Tibial artery (tissue), 4 donors: Measurements from ENCODE around the gene TLR9.

ENCODE experiments used
- DNase-seq, 2 donors: peaks; one replicate each; pipeline ENCODE4 v3.0.0-alpha.2; 2019
- H3K27ac ChIP-seq, 2 donors: fragments of 200-600 bp; sonication (generic) in 1 of 2; 1 replicate in 1 of 2; 2 replicates in 1 of 2; pipeline ENCODE4 v1.5.1; 2018 to 2019; ENCODE audit warnings: mild to moderate bottlenecking in 1 of 2
- H3K27me3 ChIP-seq, 2 donors: fragments of 200-600 bp; sonication (generic) in 1 of 2; one replicate each; pipeline versions ENCODE4 v1.5.1 to v1.6.0; 2016 to 2019
- H3K36me3 ChIP-seq, 3 donors: fragments of 200-600 bp; sonication (generic) in 2 of 3; one replicate each; pipeline ENCODE4 v1.5.1; 2016 to 2019; ENCODE audit warnings: mild to moderate bottlenecking in 2 of 3
- H3K4me1 ChIP-seq, 4 donors: fragments of 200-600 bp; sonication (generic) in 2 of 4; 1 replicate in 3 of 4; 2 replicates in 1 of 4; pipeline ENCODE4 v1.5.1; 2016 to 2019
- H3K4me3 ChIP-seq, 2 donors: fragments of 200-600 bp; sonication (generic) in 1 of 2; 1 replicate in 1 of 2; 2 replicates in 1 of 2; pipeline ENCODE4 v1.5.1; 2018 to 2019; ENCODE audit warnings: mild to moderate bottlenecking in 2 of 2
- H3K9me3 ChIP-seq, 3 donors: fragments of 200-600 bp; sonication (generic) in 1 of 3; one replicate each; pipeline ENCODE4 v1.5.1; 2016 to 2019
- intact Hi-C: fragments of 100-400 bp; cut with DNase I; formaldehyde crosslinking; loops from one replicate; pipeline ENCODE4 v1.15.0; 2023; ENCODE audit warnings: low total_unique reads
- TF ChIP-seq, protein P1 (sequence below), 2 experiments: fragments of 200-600 bp in 1 of 2; fragments of 450-650 bp in 1 of 2; IDR thresholded peaks; one replicate each; pipeline ENCODE4 v1.5.1; 2017 to 2019; ENCODE audit warnings: antibody characterized with exemption in 2 of 2, mild to moderate bottlenecking in 1 of 2, moderate library complexity in 1 of 2

Gene TLR9

DNA sequence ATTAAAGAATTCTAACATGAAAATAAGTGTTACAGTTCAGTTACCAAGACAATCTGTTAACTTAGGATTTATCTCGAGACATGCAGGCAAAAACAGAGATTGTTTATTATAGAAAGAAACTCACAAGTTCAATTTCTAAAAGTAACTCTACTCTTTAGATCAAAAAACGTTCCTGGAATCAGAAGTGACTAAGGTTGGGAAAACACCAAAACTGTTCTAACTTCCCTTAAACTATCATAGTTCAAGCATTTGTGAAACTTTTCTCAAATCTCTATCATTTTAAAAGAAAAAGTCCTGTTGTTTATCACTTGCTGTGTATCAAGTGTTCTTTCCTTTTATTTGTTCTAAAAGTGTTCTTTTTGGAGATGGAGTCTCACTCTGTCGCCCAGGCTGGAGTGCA lies 44.3 kb upstream of the TLR9 start:
- no peak for DNase-seq
- peaks cover 36 to 59% (median 47%) of the 10 kb centered on the region in 3 donors for H3K36me3 ChIP-seq
- TF ChIP-seq, protein P1, sequence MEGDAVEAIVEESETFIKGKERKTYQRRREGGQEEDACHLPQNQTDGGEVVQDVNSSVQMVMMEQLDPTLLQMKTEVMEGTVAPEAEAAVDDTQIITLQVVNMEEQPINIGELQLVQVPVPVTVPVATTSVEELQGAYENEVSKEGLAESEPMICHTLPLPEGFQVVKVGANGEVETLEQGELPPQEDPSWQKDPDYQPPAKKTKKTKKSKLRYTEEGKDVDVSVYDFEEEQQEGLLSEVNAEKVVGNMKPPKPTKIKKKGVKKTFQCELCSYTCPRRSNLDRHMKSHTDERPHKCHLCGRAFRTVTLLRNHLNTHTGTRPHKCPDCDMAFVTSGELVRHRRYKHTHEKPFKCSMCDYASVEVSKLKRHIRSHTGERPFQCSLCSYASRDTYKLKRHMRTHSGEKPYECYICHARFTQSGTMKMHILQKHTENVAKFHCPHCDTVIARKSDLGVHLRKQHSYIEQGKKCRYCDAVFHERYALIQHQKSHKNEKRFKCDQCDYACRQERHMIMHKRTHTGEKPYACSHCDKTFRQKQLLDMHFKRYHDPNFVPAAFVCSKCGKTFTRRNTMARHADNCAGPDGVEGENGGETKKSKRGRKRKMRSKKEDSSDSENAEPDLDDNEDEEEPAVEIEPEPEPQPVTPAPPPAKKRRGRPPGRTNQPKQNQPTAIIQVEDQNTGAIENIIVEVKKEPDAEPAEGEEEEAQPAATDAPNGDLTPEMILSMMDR (IDR thresholded peaks at IDR 0.05) = no peak
- peaks cover 0 to 55% (median 32%) of the 10 kb centered on the region in 4 donors for H3K4me1 ChIP-seq
- H3K27ac ChIP-seq = peak overlapping the region in 1 of 2 donors; percentile 49
- no peaks in the 10 kb centered on the region for H3K9me3 ChIP-seq
- intact Hi-C loops = no loop called here
- no peak overlapping the region for H3K4me3 ChIP-seq
- H3K27me3 ChIP-seq = no peaks in the 10 kb centered on the region

DNA sequence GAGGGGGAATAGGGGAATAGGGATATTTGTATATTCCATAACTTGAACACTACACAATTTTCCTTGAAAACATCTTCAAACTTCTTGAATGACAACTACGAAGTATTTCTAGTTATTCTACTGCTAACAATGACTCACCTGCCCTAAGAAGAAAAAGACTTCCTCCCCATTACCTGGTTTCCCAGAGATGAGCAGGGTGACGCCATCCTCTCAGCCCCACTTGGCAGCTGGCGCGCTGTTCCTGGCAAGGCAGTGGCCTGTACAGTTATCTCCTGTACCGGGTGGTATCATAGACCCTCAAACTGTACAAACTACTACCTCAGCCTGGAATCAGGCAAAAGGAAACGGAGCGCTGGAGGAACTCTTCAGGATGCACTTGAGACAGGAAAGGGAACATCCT lies 42.6 kb upstream of the TLR9 start:
- H3K9me3 ChIP-seq = no peaks in the 10 kb centered on the region
- H3K4me1 ChIP-seq = peaks cover 0 to 38% (median 17%) of the 10 kb centered on the region in 4 donors
- H3K27ac ChIP-seq = no peak overlapping the region
- no peaks in the 10 kb centered on the region for H3K27me3 ChIP-seq
- H3K4me3 ChIP-seq = no peak overlapping the region
- peaks cover 49 to 72% (median 65%) of the 10 kb centered on the region in 3 donors for H3K36me3 ChIP-seq
- intact Hi-C loops = no loop called here
- DNase-seq = no peak
- TF ChIP-seq, protein P1 (IDR thresholded peaks at IDR 0.05) = no peak

DNA sequence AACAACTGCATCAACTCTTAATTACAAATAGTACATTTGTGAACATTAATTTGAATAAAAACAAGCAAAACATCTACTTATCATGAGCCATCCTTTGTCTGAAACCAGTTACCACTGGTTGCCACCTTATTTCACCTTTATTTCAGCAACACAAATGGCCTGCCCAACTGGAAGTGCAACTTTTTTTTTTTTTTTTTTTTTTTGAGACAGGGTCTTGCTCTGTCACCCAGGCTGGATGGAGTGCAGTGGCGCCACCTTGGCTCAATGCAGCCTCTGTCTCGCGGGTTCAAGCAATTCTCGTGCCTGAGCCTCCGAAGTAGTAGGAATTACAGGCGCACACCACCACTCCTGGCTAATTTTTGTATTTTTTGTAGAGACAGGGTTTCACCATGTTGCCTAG lies 39.9 kb upstream of the TLR9 start:
- Histone ChIP-seq H3K4me1 (peaks cover 0 to 12% (median 3%) of the 10 kb centered on the region in 4 donors), H3K27me3 (no peaks in the 10 kb centered on the region), H3K9me3 (no peaks in the 10 kb centered on the region), H3K36me3 (peaks cover 75 to 99% (median 90%) of the 10 kb centered on the region in 3 donors), H3K4me3 (no peak overlapping the region), H3K27ac (no peak overlapping the region)
- DNase-seq = no peak
- intact Hi-C loops = no loop called here
- TF ChIP-seq, protein P1 (IDR thresholded peaks at IDR 0.05) = no peak

DNA sequence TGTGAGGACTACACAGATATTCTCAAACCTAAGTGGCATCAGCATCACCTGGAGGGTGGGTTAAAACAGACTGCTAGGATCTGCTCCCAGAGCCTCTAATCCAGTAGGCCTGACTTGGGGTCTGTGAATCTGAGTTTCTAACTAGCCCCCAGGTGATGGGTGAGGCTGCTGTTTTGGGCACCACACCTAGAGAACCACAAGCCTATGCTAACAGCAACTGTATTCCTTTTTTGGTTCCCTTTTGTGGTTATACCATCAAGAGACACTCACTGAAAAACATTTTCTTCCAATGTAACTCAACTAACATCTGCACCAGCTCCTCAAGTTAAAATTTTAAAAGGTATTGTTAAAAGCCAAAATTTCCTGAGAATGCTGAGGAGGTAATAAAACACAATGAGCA lies 37.0 kb upstream of the TLR9 start:
- DNase-seq = no peak
- no peak overlapping the region for H3K4me3 ChIP-seq
- TF ChIP-seq, protein P1 (IDR thresholded peaks at IDR 0.05) = no peak
- H3K4me1 ChIP-seq = no peaks in the 10 kb centered on the region
- intact Hi-C loops = no loop called here
- no peaks in the 10 kb centered on the region for H3K9me3 ChIP-seq
- no peak overlapping the region for H3K27ac ChIP-seq
- H3K36me3 ChIP-seq = peaks cover 87 to 99% (median 97%) of the 10 kb centered on the region in 3 donors
- H3K27me3 ChIP-seq = no peaks in the 10 kb centered on the region

DNA sequence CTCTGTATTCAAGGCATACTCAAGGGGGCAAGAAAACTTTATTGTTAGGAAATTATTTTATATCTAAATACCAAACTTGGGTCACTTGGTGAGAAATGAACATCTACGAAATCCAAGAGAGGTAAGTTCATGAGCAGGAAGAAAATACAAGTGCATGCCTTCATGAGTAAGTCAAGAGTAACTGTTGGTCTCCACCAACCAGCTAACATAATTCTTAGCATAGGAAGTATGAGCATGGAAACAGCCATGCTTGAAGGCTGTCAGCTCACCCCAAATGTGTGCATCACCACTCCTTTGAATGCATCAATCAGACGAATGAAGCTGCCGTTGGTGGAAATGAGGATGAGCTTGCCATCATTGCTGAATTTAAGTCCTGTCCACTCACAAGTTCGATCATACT lies 34.0 kb upstream of the TLR9 start:
- no peak overlapping the region for H3K27ac ChIP-seq
- no peaks in the 10 kb centered on the region for H3K4me1 ChIP-seq
- no peak overlapping the region for H3K4me3 ChIP-seq
- intact Hi-C loops = no loop called here
- no peak for DNase-seq
- H3K36me3 ChIP-seq = peaks cover 95 to 100% (median 100%) of the 10 kb centered on the region in 3 donors
- H3K27me3 ChIP-seq = no peaks in the 10 kb centered on the region
- H3K9me3 ChIP-seq = no peaks in the 10 kb centered on the region
- TF ChIP-seq, protein P1 (IDR thresholded peaks at IDR 0.05) = no peak

DNA sequence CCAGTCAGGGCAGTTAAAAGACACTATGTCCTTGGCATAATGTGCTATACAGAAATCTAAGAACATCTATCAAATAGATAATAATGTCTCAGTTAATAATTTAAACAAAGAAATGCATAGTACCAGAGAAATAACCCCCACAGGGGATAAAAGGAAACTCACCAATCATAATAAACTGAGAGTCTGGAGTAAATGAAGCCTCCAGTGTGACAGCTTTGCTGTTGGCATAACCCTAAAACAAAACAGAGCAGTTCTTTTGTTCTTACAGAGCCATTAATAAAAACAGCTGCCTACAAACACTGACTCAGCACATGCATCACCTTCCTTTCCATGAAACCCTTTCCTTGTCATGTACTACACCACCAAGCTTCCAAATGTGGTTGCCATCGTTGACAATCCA lies 33.6 kb upstream of the TLR9 start:
- Histone ChIP-seq H3K27ac (no peak overlapping the region), H3K27me3 (no peaks in the 10 kb centered on the region), H3K4me1 (no peaks in the 10 kb centered on the region), H3K36me3 (peaks cover 94 to 100% (median 99%) of the 10 kb centered on the region in 3 donors), H3K4me3 (no peak overlapping the region), H3K9me3 (no peaks in the 10 kb centered on the region)
- DNase-seq = no peak
- TF ChIP-seq, protein P1 (IDR thresholded peaks at IDR 0.05) = no peak
- intact Hi-C loops = no loop called here
